GM12878 (cell line): Measurements from ENCODE around the gene DDAH1. TPM values are rescaled to one million over a fixed set of nuclear protein-coding genes. Genes with fewer than 3 reads are reported as not detected.

ENCODE experiments used
- ATAC-seq: fragments of 200-7000 bp; cut with Tn5 transposase; 3 replicates; pipeline ENCODE4 v1.9.1; 2020; ENCODE audit warnings: mild to moderate bottlenecking, moderate library complexity
- BruUV-seq: library from RNA; stranded (reverse); fragments of 400-500 nt; replicated peaks from 2 replicates; lab custom pipeline; 2021; lab: Mats Ljungman, UMichigan
- CTCF ChIA-PET: fragments of 300-600 bp; sonication (Branson Sonifier 250); formaldehyde crosslinking; extraction: SDS; loops from one replicate; lab custom pipeline; 2021; ENCODE audit warnings: inconsistent platforms; lab: Yijun Ruan, JAX
- POLR2A ChIA-PET: fragments of 350-600 bp; formaldehyde crosslinking; extraction: SDS; loops from one replicate; lab custom pipeline; 2021; ENCODE audit warnings: inconsistent platforms; lab: Charles Lee
- RAD21 ChIA-PET: fragments of 300-600 bp; sonication (Branson Sonifier 250); formaldehyde crosslinking; loops from one replicate; lab custom pipeline; 2023; ENCODE audit warnings: antibody characterized with exemption; ENCODE audit not compliant: unreplicated experiment; lab: Charles Lee
- SMC1A ChIA-PET: fragments of 300-600 bp; sonication (Branson Sonifier 250); formaldehyde crosslinking; loops from one replicate; lab custom pipeline; 2023; ENCODE audit not compliant: unreplicated experiment, uncharacterized antibody; lab: Charles Lee
- DNase-seq: peaks from one replicate; pipeline ENCODE4 v3.0.0-alpha.2; 2011; ENCODE audit warnings: low read depth, low spot score
- FAIRE-seq: peaks from 3 replicates; lab custom pipeline; 2011; peaks lifted over from hg19 to GRCh38; lab: Jason Lieb, UNC
- H2AFZ ChIP-seq: 2 replicates; pipeline ENCODE4 v1.6.0; 2011; ENCODE audit warnings: low read depth, low read length, control low read depth; ENCODE audit not compliant: control insufficient read depth
- H3K27ac ChIP-seq: 2 replicates; pipeline ENCODE4 v1.5.1; 2011; ENCODE audit warnings: control low read depth; ENCODE audit not compliant: control insufficient read depth, insufficient read depth
- H3K27me3 ChIP-seq, 2 experiments: replicated peaks in 1 of 2; 2 replicates each; pipeline versions ENCODE4 v1.6.0 to v1.6.1; 2011; ENCODE audit warnings: low read length in 1 of 2; ENCODE audit not compliant: control insufficient read depth in 2 of 2, insufficient read depth in 2 of 2
- H3K36me3 ChIP-seq, 2 experiments: 2 replicates each; pipeline ENCODE4 v1.5.1; 2011; ENCODE audit warnings: low read length in 1 of 2; ENCODE audit not compliant: control insufficient read depth in 2 of 2, insufficient read depth in 2 of 2
- H3K4me1 ChIP-seq: 2 replicates; pipeline ENCODE4 v1.6.1; 2011; ENCODE audit warnings: mild to moderate bottlenecking, low read length, moderate library complexity, mixed read lengths; ENCODE audit not compliant: control insufficient read depth, insufficient read depth
- H3K4me2 ChIP-seq: 2 replicates; pipeline ENCODE4 v1.6.0; 2011; ENCODE audit warnings: control low read depth; ENCODE audit not compliant: control insufficient read depth, insufficient read depth
- H3K4me3 ChIP-seq: fragments of 200-600 bp; sonication (generic); 2 replicates; pipeline ENCODE4 v1.5.1; 2016
- H3K79me2 ChIP-seq: 2 replicates; pipeline ENCODE4 v1.6.0; 2011; ENCODE audit warnings: low read length; ENCODE audit not compliant: control insufficient read depth, insufficient read depth
- H3K9ac ChIP-seq: 2 replicates; pipeline ENCODE4 v1.8.0; 2011; ENCODE audit warnings: low read length, control low read depth, mixed read lengths; ENCODE audit not compliant: control insufficient read depth, insufficient read depth
- H3K9me3 ChIP-seq: replicated peaks from 3 replicates; pipeline ENCODE4 v1.5.1; 2011; ENCODE audit warnings: mild to moderate bottlenecking, low read length; ENCODE audit not compliant: control insufficient read depth, insufficient read depth
- H4K20me1 ChIP-seq: 2 replicates; pipeline ENCODE4 v1.6.0; 2011; ENCODE audit not compliant: control insufficient read depth, insufficient read depth
- ASH2L ChIP-seq: fragments of 300-600, 200-600 bp; sonication (generic); IDR thresholded peaks from 2 replicates; pipeline ENCODE4 v1.6.1; 2017; ENCODE audit warnings: low read depth, mild to moderate bottlenecking, borderline replicate concordance
- BMI1 ChIP-seq: fragments of 450-650 bp; IDR thresholded peaks from 2 replicates; pipeline ENCODE4 v1.6.1; 2016; ENCODE audit warnings: mild to moderate bottlenecking, moderate library complexity, borderline replicate concordance
- CHD1 ChIP-seq: IDR thresholded peaks from 2 replicates; pipeline ENCODE4 v1.6.1; 2012; ENCODE audit warnings: low read depth, low read length, improper control_type of control experiment
- CHD2 ChIP-seq: IDR thresholded peaks from 2 replicates; pipeline ENCODE4 v1.6.1; 2011; ENCODE audit warnings: low read depth, low read length, improper control_type of control experiment, borderline replicate concordance
- ESRRA ChIP-seq: IDR thresholded peaks from 2 replicates; pipeline ENCODE4 v1.6.1; 2012; ENCODE audit warnings: mild to moderate bottlenecking, low read length, improper control_type of control experiment
- EZH2 ChIP-seq: IDR thresholded peaks from 2 replicates; pipeline ENCODE4 v1.6.1; 2012; ENCODE audit warnings: low read depth, mild to moderate bottlenecking, control low read depth, inconsistent platforms, low read length, borderline replicate concordance; ENCODE audit not compliant: control insufficient read depth
- FOS ChIP-seq: IDR thresholded peaks from 3 replicates; pipeline ENCODE4 v1.6.1; 2011; ENCODE audit warnings: borderline replicate concordance; ENCODE audit not compliant: insufficient read length; ENCODE audit errors: extremely low read depth
- HDAC6 ChIP-seq: fragments of 200-600 bp; sonication (generic); IDR thresholded peaks from one replicate; pipeline ENCODE4 v1.8.0; 2017; ENCODE audit warnings: antibody characterized with exemption; ENCODE audit not compliant: unreplicated experiment
- IRF4 ChIP-seq: IDR thresholded peaks from 2 replicates; pipeline ENCODE4 v1.6.1; 2011; ENCODE audit warnings: low read depth, low read length
- RB1 ChIP-seq: fragments of 450-650 bp; formaldehyde crosslinking; IDR thresholded peaks from 2 replicates; pipeline ENCODE4 v1.6.1; 2017; ENCODE audit warnings: mild to moderate bottlenecking, borderline replicate concordance
- SP1 ChIP-seq: IDR thresholded peaks from one replicate; pipeline ENCODE4 v1.6.1; 2011; ENCODE audit warnings: low read depth, low read length
- TBL1XR1 ChIP-seq: IDR thresholded peaks from 2 replicates; pipeline ENCODE4 v1.6.1; 2012; ENCODE audit warnings: low read depth, low read length, improper control_type of control experiment
- WGBS: methylation state at CpG from one replicate; pipeline ENCODE4 v1.1.6; 2016; ENCODE audit warnings: low lambda C conversion rate; ENCODE audit not compliant: insufficient replicate concordance, insufficient coverage; ENCODE audit errors: missing lambda C conversion rate; 5-methylcytosine and 5-hydroxymethylcytosine counted together
- in situ Hi-C: fragments of 300-500 bp; cut with MboI; formaldehyde crosslinking; loops from 9 replicates; pipeline ENCODE4 v1.14.3; 2018; ENCODE audit warnings: mixed read lengths
- intact Hi-C: fragments of 100-400 bp; cut with micrococcal nuclease; formaldehyde crosslinking; loops from one replicate; pipeline ENCODE4 v1.14.2; 2022; ENCODE audit not compliant: unreplicated experiment
- polyA plus RNA-seq, 11 experiments: library from polyadenylated mRNA; depleted of rRNA in 4 of 11; unstranded in 6 of 11; stranded (reverse) in 5 of 11; fragments of >200 nt; fragmentation: Nextera tagmentation in 4 of 11; fragmentation: Illumina TruSeq in 1 of 11; extraction: Ambion mirVana in 4 of 11; extraction: Trizol in 1 of 11; gene quantifications; 1 replicate in 1 of 11; 2 replicates in 10 of 11; pipeline versions ENCODE4 v1.2.1 to v1.2.3, GENCODE V29; 2011 to 2016; ENCODE audit warnings: inconsistent platforms in 2 of 11, missing spikeins in 2 of 11, low read depth in 1 of 11
- total RNA-seq, 4 experiments: library from RNA; depleted of rRNA in 3 of 4; stranded (reverse); fragments of >200 nt in 3 of 4; fragmentation: Illumina TruSeq in 1 of 4; extraction: Trizol in 1 of 4; gene quantifications; 2 replicates each; pipeline versions ENCODE4 v1.2.1 to v1.2.3, GENCODE V29; 2013 to 2021
- TF ChIP-seq, protein P1 (sequence below): fragments of 450-650 bp; formaldehyde crosslinking; IDR thresholded peaks from 2 replicates; pipeline ENCODE4 v1.4.0; 2020; ENCODE audit warnings: mild to moderate bottlenecking, moderate library complexity
- TF ChIP-seq, protein P2 (sequence below): IDR thresholded peaks from 2 replicates; pipeline ENCODE4 v1.6.1; 2011; ENCODE audit warnings: borderline replicate concordance, low read depth, mild to moderate bottlenecking, moderate library complexity, low read length; ENCODE audit not compliant: insufficient read depth, poor library complexity, severe bottlenecking
- TF ChIP-seq, protein P3 (sequence below): fragments of 450-650 bp; IDR thresholded peaks from 2 replicates; pipeline ENCODE4 v1.6.1; 2017; ENCODE audit warnings: low read depth, mild to moderate bottlenecking, moderate library complexity
- TF ChIP-seq, protein P4 (sequence below): IDR thresholded peaks from 2 replicates; pipeline ENCODE4 v1.6.1; 2012; ENCODE audit warnings: low read depth, low read length, improper control_type of control experiment

Gene DDAH1
- total and polyA plus RNA-seq, 10 of the 15 experiments (the other 5 are each of a cell fraction or from before 2014, with no cell fraction given): 0.07 to 0.88 (median 0.27) TPM; not detected in 6

DNA sequence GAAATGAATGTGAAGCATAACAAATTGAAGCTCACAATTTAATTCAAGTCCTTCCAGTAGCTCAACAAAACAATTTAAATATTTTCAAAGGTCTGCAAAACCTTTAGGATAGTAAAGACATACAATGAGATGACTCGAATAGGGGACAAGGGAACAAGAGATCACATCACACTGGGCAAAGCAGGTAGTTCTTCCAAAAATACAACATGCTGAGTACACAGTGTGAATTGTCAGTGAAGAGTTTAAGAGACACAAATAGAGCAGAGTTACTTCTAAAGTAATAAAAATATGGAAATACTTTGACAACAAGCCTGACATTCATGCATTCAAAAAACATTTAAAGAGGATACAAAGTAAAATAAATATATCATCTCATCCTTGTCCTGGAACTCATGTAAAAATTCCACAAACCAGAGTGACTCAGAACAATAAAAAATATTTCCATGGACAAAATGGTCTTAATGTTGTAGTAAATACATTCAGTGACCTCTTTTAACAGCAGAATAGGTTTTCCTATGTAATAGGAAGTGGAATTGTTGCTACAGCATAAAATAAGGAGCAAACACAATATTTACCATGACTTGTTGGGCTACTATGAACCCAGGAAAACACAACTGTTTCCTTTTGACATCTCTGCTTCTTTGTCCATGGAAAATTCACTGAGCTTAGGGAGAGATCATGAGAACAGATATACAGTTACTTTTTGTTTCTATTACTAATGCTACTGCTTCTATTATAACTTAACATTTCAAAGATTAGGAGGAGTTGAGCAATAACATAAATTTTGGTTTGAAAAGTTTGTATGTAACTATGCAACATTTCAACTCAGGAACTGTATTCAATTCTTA is 104.9 kb downstream of the DDAH1 start:
- Histone ChIP-seq H3K9ac (no peak overlapping the region), H3K4me1 (no peaks in the 10 kb centered on the region), H3K4me2 (no peak overlapping the region), H3K4me3 (no peak overlapping the region), H3K27me3 (no peaks in the 10 kb centered on the region), H2AFZ (no peak overlapping the region), H4K20me1 (no peaks in the 10 kb centered on the region), H3K9me3 (no peaks in the 10 kb centered on the region), H3K27ac (no peak overlapping the region), H3K36me3 (no peaks in the 10 kb centered on the region), H3K79me2 (no peaks in the 10 kb centered on the region)
- intact Hi-C loops: no loop called here
- POLR2A ChIA-PET: no interaction called here
- CTCF ChIA-PET: no interaction called here
- DNase-seq (no peak), ATAC-seq (no peak), FAIRE-seq (no peak)
- no TSS peak for BruUV-seq
- in situ Hi-C loops: no loop called here
- 0% methylated on average over 1 of the region's 1 CpG for WGBS
- RAD21 ChIA-PET: no interaction called here
- SMC1A ChIA-PET: no interaction called here
- TF ChIP-seq, protein P1, sequence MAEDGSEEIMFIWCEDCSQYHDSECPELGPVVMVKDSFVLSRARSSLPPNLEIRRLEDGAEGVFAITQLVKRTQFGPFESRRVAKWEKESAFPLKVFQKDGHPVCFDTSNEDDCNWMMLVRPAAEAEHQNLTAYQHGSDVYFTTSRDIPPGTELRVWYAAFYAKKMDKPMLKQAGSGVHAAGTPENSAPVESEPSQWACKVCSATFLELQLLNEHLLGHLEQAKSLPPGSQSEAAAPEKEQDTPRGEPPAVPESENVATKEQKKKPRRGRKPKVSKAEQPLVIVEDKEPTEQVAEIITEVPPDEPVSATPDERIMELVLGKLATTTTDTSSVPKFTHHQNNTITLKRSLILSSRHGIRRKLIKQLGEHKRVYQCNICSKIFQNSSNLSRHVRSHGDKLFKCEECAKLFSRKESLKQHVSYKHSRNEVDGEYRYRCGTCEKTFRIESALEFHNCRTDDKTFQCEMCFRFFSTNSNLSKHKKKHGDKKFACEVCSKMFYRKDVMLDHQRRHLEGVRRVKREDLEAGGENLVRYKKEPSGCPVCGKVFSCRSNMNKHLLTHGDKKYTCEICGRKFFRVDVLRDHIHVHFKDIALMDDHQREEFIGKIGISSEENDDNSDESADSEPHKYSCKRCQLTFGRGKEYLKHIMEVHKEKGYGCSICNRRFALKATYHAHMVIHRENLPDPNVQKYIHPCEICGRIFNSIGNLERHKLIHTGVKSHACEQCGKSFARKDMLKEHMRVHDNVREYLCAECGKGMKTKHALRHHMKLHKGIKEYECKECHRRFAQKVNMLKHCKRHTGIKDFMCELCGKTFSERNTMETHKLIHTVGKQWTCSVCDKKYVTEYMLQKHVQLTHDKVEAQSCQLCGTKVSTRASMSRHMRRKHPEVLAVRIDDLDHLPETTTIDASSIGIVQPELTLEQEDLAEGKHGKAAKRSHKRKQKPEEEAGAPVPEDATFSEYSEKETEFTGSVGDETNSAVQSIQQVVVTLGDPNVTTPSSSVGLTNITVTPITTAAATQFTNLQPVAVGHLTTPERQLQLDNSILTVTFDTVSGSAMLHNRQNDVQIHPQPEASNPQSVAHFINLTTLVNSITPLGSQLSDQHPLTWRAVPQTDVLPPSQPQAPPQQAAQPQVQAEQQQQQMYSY (CRISPR knock-in tag): no peak
- TF ChIP-seq CHD1 (no peak), ASH2L (no peak), BMI1 (no peak), ESRRA (no peak), RB1 (no peak), HDAC6 (no peak), CHD2 (no peak), TBL1XR1 (no peak), EZH2 (no peak), IRF4 (no peak), FOS (no peak), SP1 (no peak)
- TF ChIP-seq, protein P2, sequence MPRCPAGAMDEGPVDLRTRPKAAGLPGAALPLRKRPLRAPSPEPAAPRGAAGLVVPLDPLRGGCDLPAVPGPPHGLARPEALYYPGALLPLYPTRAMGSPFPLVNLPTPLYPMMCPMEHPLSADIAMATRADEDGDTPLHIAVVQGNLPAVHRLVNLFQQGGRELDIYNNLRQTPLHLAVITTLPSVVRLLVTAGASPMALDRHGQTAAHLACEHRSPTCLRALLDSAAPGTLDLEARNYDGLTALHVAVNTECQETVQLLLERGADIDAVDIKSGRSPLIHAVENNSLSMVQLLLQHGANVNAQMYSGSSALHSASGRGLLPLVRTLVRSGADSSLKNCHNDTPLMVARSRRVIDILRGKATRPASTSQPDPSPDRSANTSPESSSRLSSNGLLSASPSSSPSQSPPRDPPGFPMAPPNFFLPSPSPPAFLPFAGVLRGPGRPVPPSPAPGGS: no peak
- TF ChIP-seq, protein P3, sequence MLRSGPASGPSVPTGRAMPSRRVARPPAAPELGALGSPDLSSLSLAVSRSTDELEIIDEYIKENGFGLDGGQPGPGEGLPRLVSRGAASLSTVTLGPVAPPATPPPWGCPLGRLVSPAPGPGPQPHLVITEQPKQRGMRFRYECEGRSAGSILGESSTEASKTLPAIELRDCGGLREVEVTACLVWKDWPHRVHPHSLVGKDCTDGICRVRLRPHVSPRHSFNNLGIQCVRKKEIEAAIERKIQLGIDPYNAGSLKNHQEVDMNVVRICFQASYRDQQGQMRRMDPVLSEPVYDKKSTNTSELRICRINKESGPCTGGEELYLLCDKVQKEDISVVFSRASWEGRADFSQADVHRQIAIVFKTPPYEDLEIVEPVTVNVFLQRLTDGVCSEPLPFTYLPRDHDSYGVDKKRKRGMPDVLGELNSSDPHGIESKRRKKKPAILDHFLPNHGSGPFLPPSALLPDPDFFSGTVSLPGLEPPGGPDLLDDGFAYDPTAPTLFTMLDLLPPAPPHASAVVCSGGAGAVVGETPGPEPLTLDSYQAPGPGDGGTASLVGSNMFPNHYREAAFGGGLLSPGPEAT: no peak
- TF ChIP-seq, protein P4, sequence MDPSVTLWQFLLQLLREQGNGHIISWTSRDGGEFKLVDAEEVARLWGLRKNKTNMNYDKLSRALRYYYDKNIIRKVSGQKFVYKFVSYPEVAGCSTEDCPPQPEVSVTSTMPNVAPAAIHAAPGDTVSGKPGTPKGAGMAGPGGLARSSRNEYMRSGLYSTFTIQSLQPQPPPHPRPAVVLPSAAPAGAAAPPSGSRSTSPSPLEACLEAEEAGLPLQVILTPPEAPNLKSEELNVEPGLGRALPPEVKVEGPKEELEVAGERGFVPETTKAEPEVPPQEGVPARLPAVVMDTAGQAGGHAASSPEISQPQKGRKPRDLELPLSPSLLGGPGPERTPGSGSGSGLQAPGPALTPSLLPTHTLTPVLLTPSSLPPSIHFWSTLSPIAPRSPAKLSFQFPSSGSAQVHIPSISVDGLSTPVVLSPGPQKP: no peak
